HG03571 (cell line): Measurements from ENCODE around the gene FAM114A1.
A peak's percentile ranks its signal among the peaks of the same experiment; 100 is the strongest.
"Not testable (repeated sequence)": the region's sequence is repeated elsewhere in the genome, so short reads cannot be mapped to it uniquely, and the experiment has no call there.

Experiments
- ATAC-seq: cut with Tn5 transposase; IDR thresholded peaks from one replicate; pipeline ENCODE4 v1.9.1; 2021; ENCODE audit not compliant: unreplicated experiment

FAM114A1 gene

GRCh38 chr4:38928974-38929373 lies 61.4 kb downstream of the FAM114A1 start:
- ATAC-seq = no peak

DNA sequence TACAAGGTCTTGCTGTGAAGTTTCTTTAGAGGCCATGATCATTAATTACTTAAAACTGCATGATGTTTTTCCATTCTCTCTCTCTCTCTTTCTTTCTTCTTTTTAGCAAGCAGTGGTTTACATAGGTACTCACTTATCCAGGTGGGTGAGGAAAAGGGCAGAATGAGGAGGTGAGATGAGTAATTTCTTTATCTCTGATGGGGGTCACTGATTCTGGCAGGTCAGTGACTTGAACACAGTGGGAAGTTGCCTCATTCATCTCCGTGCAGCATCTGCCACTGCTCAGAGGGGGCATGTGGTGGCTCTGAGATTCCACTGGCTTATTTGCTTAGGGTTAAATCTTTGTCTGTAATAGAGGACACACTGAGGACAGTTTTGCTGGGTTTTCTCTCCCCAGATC lies 62.6 kb downstream of the FAM114A1 start:
- ATAC-seq = no peak

DNA sequence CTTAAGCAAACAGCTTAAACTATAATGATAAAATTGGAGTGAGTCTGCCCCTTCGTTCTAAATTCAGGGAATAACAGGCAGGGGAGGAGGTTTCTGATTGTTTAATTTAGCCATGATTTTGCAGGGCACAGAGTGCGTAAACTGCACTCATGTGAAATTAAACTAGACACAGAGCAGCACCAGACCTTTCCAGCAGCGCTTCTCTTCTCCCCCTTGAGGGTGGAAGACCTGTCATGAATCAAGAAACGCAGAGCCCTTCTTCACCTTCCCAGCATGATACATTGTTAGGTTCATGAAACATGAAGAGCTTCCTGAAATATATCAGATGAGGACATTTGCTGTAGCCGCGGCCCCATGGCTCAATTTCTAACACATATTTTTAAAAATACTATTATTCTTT lies 63.1 kb downstream of the FAM114A1 start:
- ATAC-seq = no peak

DNA sequence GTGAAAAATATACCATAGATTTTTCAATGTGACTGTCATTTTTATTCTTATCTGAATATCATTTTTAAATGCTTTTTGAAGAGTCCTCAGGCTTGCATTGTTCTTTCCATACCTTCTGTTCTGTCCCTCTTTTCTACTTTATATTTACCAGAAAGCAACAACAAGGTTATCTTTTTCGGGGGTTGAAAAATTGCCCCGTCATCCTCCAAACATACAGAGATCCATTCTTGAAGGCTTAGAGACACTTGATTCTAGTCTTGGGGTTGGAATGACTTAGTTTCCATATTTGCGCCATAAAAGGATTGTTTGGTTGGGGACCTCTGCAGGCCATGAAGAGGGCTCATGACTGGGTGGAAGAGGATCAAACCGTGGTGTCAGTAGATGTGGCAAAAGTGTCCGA lies 63.5 kb downstream of the FAM114A1 start:
- ATAC-seq = no peak

DNA sequence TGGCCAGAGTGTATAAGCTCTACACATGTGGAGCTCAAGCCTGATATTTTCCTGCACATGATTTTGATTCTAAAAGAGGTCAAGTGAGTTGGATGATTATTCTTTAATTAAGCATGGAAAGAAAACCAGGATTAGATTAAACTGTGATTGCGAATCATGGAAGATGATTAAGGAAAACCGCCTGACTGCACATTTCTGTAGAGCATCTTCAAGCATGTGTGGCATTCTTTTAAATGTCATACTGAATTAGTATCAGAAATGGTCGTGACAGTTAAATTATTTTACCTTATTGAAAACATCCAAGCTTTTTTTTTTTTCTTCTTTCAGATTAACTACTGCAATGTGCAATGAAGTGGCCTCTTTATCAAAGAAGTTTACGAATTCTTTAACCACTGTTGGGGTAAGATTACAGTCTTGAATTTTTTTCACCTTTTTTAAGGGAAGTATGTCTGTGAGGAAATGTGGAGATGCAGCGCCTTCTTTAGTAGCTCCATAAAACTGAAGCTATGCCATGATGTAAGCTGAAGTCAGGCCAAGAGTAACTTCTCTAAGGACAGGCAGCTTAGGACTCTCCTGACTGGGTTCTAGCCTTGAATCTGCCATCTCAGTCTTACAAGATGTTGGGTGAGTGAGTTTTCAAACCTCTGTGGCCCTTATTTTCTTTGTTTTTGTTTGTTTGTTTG lies 67.9 kb downstream of the FAM114A1 start:
- no peak for ATAC-seq

DNA sequence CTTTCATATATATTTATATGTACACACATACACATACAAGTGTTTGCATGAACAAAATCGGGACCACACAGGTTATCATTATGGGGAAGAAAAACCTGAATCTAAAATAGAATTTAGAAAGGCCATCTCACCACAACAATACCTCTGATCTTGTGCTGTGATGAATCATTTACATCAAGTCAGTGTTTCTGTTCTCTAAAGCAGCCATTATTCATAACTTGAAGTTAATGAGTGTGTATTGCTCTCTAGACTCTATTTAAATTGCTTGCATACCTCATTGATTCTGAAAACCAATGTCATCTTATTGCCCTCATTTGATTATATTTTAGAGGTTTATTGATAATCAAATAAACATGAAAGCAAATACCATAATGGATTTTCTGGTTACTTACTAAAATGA lies 71.6 kb downstream of the FAM114A1 start:
- ATAC-seq = peak; percentile 88

GRCh38 chr4:38940476-38940875 lies 72.9 kb downstream of the FAM114A1 start:
- no peak for ATAC-seq

GRCh38 chr4:38941906-38942305 lies 74.3 kb downstream of the FAM114A1 start:
- ATAC-seq = not testable (repeated sequence)

DNA sequence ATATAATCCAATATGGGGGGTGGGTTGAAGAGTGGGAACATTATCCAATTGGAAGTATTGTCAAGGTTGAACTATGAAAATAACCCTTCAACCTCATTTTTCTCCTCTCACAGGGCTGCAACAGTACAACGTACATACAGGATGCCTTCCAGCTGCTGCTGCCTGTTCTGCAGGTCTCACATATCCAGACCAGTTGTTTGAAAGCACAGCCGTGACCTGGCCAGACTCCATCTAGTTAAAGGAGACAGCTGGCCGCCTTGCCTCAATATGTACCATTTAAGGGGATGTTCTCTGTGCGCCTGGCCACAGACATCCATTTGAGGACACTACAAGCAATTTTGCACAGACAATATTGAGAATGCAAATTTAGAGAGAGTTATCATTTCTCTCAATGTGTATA lies 75.7 kb downstream of the FAM114A1 start:
- ATAC-seq = no peak

GRCh38 chr4:38944440-38944839 lies 76.8 kb downstream of the FAM114A1 start:
- no peak for ATAC-seq

GRCh38 chr4:38946919-38947318 lies 79.3 kb downstream of the FAM114A1 start:
- ATAC-seq = no peak

DNA sequence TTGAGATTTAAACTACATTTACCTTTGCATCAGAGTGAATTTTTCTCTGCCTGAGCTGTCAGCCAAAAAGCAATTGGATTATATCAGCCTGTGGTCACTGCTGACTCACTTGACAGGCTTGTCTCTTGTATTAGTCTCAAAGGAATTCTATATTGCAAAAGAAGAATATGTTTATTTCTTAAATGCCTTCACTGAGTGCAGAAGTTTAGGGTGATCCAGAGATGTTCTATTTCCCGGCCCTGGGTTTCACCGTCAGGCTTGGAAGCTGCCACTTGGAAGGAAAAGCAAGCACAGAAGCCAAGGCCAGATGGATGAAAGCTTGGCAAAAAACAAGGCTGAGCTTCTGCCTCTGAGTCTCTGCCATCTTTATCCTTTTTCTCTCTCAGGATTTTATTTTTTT lies 80.9 kb downstream of the FAM114A1 start:
- no peak for ATAC-seq

DNA sequence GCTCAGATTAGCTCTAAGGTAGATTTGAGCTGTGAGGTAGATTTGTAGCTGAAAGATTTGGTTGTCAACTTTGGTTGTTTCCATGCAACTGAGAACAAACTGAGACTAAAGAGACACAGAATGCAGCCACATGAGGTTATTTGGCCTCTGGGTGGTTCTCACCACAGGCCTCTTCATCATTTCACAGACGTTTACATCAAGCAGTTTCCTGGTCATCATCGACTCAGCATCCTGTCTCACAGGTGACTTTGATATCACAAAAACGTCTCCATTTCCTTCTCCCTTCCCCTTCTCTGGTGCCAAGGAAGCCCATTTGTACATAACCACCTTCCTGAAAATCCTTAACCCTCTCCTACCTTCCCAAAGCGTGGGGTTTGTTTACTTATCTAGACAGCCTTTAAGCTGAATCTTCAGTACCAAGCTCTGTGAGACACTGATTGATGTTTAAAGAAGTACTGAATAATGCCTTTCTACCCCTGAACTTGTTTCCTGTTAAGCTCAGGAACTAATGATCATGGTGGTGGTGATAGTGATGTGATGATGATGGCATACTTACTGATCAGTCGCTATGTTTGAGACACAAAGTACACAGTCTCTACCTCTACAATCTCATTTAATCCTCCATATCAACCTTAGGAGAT lies 81.9 kb downstream of the FAM114A1 start:
- ATAC-seq = no peak

DNA sequence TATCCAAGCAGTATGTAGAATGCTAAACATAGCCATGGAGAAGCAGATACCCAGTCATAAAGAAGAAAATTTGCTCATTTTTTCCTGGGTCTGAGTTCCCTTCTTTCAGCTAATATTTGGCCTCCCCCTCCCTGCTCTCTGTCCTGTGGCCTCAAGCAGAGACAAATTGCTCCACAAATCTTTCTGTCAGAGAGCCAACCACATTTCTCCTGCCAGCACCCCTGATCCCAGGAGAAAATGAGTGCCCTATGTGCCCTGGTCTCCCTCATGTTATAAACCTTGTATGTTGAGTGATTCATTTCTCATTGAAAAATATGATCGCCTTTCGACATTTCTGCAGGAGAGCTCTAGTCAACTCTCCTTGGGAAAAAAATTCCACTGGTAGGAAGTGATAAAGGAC lies 82.6 kb downstream of the FAM114A1 start:
- no peak for ATAC-seq

DNA sequence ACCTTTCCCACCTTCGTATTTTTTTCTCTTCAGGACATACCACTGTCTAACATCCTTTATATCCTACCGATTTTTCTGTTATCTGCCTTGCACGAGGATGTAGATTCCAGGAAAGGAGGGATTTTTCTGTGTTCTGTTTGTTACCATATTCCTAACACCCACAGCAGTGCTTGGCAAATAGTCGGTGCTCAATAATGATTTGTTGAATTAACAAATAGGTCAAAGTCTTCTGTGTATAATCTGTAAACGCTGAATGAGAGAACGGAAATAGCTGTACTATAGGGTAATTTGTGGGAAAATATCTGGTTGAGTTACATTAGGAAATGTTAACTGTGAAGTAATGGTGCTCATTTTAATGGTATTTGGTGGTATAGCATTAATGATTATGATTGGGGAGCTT lies 83.1 kb downstream of the FAM114A1 start:
- ATAC-seq = no peak

DNA sequence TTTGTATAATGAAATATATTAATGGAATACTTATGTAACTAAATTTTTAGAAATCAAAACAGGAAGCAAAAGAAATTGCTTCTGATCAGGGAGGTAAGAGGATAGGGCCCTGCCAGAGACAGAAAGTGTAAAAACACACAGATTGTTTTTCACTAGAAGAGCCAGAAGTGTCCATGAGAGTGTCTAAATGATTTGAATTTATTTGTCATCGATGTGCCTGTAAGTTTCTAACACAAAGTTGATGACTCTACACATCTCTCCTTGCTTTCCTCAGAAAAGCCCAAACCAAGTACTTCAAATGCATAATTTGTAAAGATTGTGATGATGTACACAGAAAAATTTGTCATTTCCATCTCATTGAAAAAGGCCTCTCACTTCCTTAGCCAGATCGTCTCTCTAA lies 84.0 kb downstream of the FAM114A1 start:
- ATAC-seq = no peak

- no peak for ATAC-seq
Observed at GRCh38 chr4:38952017-38952416, 84.4 kb downstream of the FAM114A1 start.

DNA sequence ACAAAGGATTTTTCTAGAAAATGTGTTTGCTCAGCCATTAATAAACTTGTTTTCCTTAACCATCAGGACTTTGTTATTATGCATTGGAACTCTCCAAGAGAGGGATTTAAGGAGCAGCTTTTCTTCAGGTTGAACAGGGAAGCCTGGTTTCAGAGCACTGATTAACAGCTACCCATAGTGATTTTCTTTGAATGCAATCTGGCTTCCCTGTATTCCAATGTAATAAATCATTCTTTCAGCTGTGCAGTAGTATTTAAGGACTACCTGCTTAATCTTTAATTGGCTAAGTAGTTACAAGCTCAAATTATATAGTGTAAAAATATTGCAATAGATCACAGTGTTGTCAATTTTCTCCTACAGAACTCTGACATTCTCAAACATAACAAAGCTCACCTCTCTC lies 87.1 kb downstream of the FAM114A1 start:
- ATAC-seq = no peak

- ATAC-seq = no peak
Observed at GRCh38 chr4:38955957-38956356, 88.4 kb downstream of the FAM114A1 start.

GRCh38 chr4:38957261-38957815 lies 89.7 kb downstream of the FAM114A1 start:
- no peak for ATAC-seq

- no peak for ATAC-seq
Observed at GRCh38 chr4:38957893-38958292, 90.3 kb downstream of the FAM114A1 start.

DNA sequence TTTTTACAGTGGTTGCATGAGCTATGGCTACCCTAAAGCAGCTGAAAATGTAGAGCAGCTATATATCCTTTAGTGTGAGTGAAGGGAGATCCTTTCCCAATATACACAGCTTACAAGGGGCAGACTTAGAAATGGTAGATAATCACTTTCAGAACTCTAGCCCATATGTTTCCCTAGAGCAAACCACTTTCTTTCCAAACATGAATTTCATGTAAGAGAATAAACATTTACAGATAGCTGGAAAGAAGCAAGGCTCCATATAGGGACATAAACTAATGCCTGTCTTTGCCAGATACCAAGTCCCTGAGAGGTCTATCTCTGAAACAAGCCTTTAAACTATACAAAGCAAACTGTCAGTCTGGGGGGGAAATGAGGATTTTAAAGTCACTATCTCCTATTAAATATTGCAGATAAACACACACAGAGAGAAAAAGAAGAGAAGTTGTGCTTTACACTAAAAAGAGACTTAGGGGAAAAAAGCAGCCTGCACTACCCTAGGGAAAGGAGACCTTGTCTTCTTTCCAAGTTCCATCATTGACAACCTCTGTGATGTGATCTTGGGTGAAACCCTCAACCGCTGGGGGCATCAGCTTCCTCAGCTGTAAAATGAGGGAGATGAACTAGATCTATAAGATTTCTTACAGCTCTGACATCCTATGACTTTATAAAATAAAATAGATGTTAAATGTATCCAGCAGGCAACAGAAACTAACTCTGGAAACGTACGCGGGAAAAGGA lies 91.0 kb downstream of the FAM114A1 start:
- ATAC-seq = no peak
